SU-DHL-6 (cell line): ENCODE results near the gene CCL13.

Experiments used
- H2AFZ ChIP-seq: fragments of 200-600 bp; sonication (generic); 2 replicates; pipeline ENCODE4 v1.6.1; 2014; ENCODE audit warnings: low read depth, mild to moderate bottlenecking, moderate library complexity, mixed read lengths, antibody characterized with exemption, low read length; ENCODE audit not compliant: severe bottlenecking
- H3F3A ChIP-seq: fragments of 200-600 bp; shearing (Covaris generic); 2 replicates; pipeline ENCODE4 v1.6.0; 2016; ENCODE audit warnings: antibody characterized with exemption, mild to moderate bottlenecking; ENCODE audit not compliant: insufficient read depth
- H3K27ac ChIP-seq: fragments of 200-600 bp; sonication (generic); 2 replicates; pipeline ENCODE4 v1.5.1; 2016; ENCODE audit warnings: low read depth, mild to moderate bottlenecking, low read length, moderate library complexity, mixed read lengths
- H3K27me3 ChIP-seq: fragments of 200-600 bp; sonication (generic), shearing (Covaris generic); 2 replicates; pipeline ENCODE4 v1.6.0; 2014; ENCODE audit warnings: mild to moderate bottlenecking, low read length
- H3K36me3 ChIP-seq: fragments of 200-600 bp; sonication (generic); 2 replicates; pipeline ENCODE4 v1.6.1; 2014; ENCODE audit warnings: mild to moderate bottlenecking, low read length, mixed read lengths
- H3K4me2 ChIP-seq: fragments of 300-600, 200-600 bp; shearing (Covaris generic), sonication (generic); 2 replicates; pipeline ENCODE4 v1.6.0; 2014; ENCODE audit warnings: low read length, low read depth, mild to moderate bottlenecking; ENCODE audit not compliant: poor library complexity, severe bottlenecking
- H3K4me3 ChIP-seq: fragments of 200-600 bp; sonication (generic); 2 replicates; pipeline ENCODE4 v1.5.1; 2014; ENCODE audit warnings: antibody characterized with exemption, low read length, mild to moderate bottlenecking, mixed read lengths; ENCODE audit not compliant: insufficient read depth, poor library complexity, severe bottlenecking
- H3K79me2 ChIP-seq: fragments of 200-600 bp; sonication (generic); 2 replicates; pipeline ENCODE4 v1.6.1; 2014; ENCODE audit warnings: mild to moderate bottlenecking, low read length, moderate library complexity; ENCODE audit not compliant: insufficient read depth
- H3K9ac ChIP-seq: fragments of 200-600 bp; sonication (generic); 2 replicates; pipeline ENCODE4 v1.7.0; 2014; ENCODE audit warnings: mild to moderate bottlenecking, low read length
- H3K9me2 ChIP-seq: fragments of 200-600 bp; sonication (generic); replicated peaks from 2 replicates; pipeline ENCODE4 v1.6.1; 2014; ENCODE audit warnings: low read length; ENCODE audit not compliant: insufficient read depth
- H3K9me3 ChIP-seq: fragments of 200-600 bp; sonication (generic); 2 replicates; pipeline ENCODE4 v1.6.1; 2014; ENCODE audit warnings: low read length, mixed read lengths; ENCODE audit not compliant: insufficient read depth
- H4K20me1 ChIP-seq: fragments of 200-600 bp; sonication (generic); 2 replicates; pipeline ENCODE4 v1.6.1; 2014; ENCODE audit warnings: low read depth, mild to moderate bottlenecking, antibody characterized with exemption, low read length, moderate library complexity, mixed read lengths
- EZH2phosphoT487 ChIP-seq: fragments of 200-600 bp; sonication (generic), shearing (Covaris generic); conservative IDR thresholded peaks from 2 replicates; pipeline ENCODE4 v1.6.1; 2018; ENCODE audit warnings: mild to moderate bottlenecking, antibody characterized with exemption, low read length, moderate library complexity, mixed read lengths
- TF ChIP-seq, protein P1 (sequence below): fragments of 200-600 bp; sonication (generic); IDR thresholded peaks from one replicate; pipeline ENCODE4 v1.5.1; 2017; ENCODE audit warnings: antibody characterized with exemption, mild to moderate bottlenecking, low read length, moderate library complexity; ENCODE audit not compliant: insufficient read depth, poor library complexity, severe bottlenecking

The CCL13 gene

DNA sequence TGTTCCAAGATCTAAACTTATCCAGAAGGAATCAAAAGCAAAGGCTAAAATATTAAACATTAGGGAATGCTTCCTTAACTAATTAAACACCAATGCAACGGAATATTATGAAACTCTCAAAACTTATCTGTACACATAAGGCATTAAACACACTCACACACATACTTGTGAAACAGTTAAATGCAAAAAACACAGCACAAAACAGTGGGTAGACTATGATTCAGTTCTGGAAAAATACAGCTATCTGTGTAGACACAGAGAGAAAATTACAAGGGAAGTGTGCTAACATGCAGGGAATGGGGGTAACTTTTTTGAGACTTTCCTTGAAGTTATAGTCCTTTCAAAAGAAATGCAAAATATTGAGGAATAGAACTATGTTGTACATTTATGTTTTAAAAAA, 43.4 kb downstream of the CCL13 start:
- H3F3A ChIP-seq, result no peaks in the 10 kb centered on the region

DNA sequence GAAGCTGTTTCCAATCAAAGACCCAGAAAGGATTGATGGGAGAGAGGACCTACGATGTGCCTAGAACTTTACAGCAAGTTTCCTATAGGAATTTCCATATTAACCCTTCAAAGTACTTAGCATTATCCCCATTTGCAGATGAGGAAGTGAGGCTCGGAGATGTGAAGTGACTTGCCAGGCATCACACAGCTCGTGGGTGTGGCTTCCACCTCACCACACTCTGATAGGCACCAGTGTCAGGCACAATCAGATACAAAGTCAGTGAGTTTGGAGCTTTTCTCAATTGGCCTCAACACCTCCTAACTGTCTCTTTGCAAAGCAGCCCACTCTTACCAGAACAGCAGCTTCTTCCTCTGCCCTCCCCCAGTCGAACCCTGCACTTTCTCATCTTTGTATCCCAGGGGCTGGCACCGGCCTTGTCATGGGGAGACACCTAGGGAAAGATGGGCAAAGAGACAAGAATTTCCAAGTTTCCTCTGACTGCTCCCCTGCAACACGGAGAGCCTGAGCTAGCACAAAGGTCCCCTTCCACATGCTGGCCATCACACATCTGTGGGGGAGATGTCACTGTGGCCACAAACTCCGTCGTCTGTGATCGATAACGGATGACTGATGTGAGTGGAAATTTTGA, 44.1 kb downstream of the CCL13 start:
- Histone ChIP-seq H3F3A (no peaks in the 10 kb centered on the region), H4K20me1 (no peaks in the 10 kb centered on the region), H3K27me3 (no peaks in the 10 kb centered on the region), H3K4me2 (no peak overlapping the region), H3K9me2 (no peaks in the 10 kb centered on the region), H3K4me3 (no peak overlapping the region), H3K9me3 (no peaks in the 10 kb centered on the region), H2AFZ (no peak overlapping the region), H3K9ac (no peak overlapping the region), H3K27ac (no peak overlapping the region), H3K79me2 (no peaks in the 10 kb centered on the region), H3K36me3 (no peaks in the 10 kb centered on the region)
- TF ChIP-seq, protein P1, sequence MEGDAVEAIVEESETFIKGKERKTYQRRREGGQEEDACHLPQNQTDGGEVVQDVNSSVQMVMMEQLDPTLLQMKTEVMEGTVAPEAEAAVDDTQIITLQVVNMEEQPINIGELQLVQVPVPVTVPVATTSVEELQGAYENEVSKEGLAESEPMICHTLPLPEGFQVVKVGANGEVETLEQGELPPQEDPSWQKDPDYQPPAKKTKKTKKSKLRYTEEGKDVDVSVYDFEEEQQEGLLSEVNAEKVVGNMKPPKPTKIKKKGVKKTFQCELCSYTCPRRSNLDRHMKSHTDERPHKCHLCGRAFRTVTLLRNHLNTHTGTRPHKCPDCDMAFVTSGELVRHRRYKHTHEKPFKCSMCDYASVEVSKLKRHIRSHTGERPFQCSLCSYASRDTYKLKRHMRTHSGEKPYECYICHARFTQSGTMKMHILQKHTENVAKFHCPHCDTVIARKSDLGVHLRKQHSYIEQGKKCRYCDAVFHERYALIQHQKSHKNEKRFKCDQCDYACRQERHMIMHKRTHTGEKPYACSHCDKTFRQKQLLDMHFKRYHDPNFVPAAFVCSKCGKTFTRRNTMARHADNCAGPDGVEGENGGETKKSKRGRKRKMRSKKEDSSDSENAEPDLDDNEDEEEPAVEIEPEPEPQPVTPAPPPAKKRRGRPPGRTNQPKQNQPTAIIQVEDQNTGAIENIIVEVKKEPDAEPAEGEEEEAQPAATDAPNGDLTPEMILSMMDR, result no peak
- no peak for TF ChIP-seq EZH2phosphoT487

More for the DNA sequence above, 43.4 kb downstream of the CCL13 start:
- TF ChIP-seq, protein P1, result no peak
- no peak for TF ChIP-seq EZH2phosphoT487
- Histone ChIP-seq H3K9ac (no peak overlapping the region), H3K4me3 (no peak overlapping the region), H3K36me3 (no peaks in the 10 kb centered on the region), H3K9me3 (no peaks in the 10 kb centered on the region), H4K20me1 (no peaks in the 10 kb centered on the region), H3K9me2 (no peaks in the 10 kb centered on the region), H3K79me2 (no peaks in the 10 kb centered on the region), H3K27ac (no peak overlapping the region), H2AFZ (no peak overlapping the region), H3K4me2 (no peak overlapping the region), H3K27me3 (no peaks in the 10 kb centered on the region)

DNA sequence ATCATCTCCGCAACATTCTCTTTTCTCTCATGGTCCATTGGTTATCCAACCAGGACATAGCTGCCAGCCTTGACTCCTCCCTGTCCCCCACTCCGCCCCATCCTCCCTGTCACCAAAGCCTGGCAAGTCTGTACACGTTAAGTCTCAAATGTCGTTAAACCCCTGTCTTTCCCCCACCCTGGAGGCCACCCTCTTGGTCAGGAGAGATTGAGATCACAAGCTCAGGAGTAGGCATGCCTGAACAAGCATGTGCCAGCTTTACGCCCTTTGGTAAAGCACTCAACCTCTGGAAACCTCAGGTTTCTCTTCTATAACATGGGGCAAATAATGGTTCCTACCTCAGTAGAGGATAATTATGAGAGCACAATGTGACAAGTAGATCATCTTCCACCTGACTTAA, 44.9 kb downstream of the CCL13 start:
- no peaks in the 10 kb centered on the region for H3K36me3 ChIP-seq
- no peaks in the 10 kb centered on the region for H3K9me3 ChIP-seq
- H2AFZ ChIP-seq, result no peak overlapping the region
- no peak overlapping the region for H3K9ac ChIP-seq
- no peaks in the 10 kb centered on the region for H3K79me2 ChIP-seq
- H3K4me3 ChIP-seq, result no peak overlapping the region
- H4K20me1 ChIP-seq, result no peaks in the 10 kb centered on the region
- no peak overlapping the region for H3K4me2 ChIP-seq
- H3F3A ChIP-seq, result no peaks in the 10 kb centered on the region
- no peak for TF ChIP-seq EZH2phosphoT487
- TF ChIP-seq, protein P1, result no peak
- H3K9me2 ChIP-seq, result no peaks in the 10 kb centered on the region
- H3K27me3 ChIP-seq, result no peaks in the 10 kb centered on the region
- no peak overlapping the region for H3K27ac ChIP-seq
